NT2/D1 (cell line): ENCODE results near the gene POLDIP3.
"Not testable (repeated sequence)": the region's sequence is repeated elsewhere in the genome, so short reads cannot be mapped to it uniquely, and the experiment has no call there.

Experiments used
- SUZ12 ChIP-seq: IDR thresholded peaks from 2 replicates; pipeline ENCODE4 v1.6.1; 2011; ENCODE audit not compliant: insufficient read length, insufficient read depth; ENCODE audit errors: extremely low read depth
- YY1 ChIP-seq: IDR thresholded peaks from 2 replicates; pipeline ENCODE4 v1.6.1; 2011; ENCODE audit not compliant: insufficient read length, insufficient read depth
- ZNF274 ChIP-seq: IDR thresholded peaks from 2 replicates; pipeline ENCODE4 v1.6.1; 2011; ENCODE audit warnings: mild to moderate bottlenecking, low read depth, low read length

- TF ChIP-seq SUZ12, YY1, ZNF274: not testable (repeated sequence)
Observed at GRCh38 chr22:42607641-42608040, 7.0 kb downstream of the POLDIP3 start.
